ENCODE data around the gene NTM.
A peak's percentile ranks its signal among the peaks of the same experiment; 100 is the strongest.

The NTM gene

GRCh38 chr11:131866535-131867400 lies 496.4 kb downstream of the NTM start:
- no peak for DNase-seq (ENCODE audit: low spot score)

- peak; percentile 66 for DNase-seq (ENCODE audit: low spot score)
These were observed 497.2 kb downstream of the NTM start for GRCh38 chr11:131867457-131868257.

DNA sequence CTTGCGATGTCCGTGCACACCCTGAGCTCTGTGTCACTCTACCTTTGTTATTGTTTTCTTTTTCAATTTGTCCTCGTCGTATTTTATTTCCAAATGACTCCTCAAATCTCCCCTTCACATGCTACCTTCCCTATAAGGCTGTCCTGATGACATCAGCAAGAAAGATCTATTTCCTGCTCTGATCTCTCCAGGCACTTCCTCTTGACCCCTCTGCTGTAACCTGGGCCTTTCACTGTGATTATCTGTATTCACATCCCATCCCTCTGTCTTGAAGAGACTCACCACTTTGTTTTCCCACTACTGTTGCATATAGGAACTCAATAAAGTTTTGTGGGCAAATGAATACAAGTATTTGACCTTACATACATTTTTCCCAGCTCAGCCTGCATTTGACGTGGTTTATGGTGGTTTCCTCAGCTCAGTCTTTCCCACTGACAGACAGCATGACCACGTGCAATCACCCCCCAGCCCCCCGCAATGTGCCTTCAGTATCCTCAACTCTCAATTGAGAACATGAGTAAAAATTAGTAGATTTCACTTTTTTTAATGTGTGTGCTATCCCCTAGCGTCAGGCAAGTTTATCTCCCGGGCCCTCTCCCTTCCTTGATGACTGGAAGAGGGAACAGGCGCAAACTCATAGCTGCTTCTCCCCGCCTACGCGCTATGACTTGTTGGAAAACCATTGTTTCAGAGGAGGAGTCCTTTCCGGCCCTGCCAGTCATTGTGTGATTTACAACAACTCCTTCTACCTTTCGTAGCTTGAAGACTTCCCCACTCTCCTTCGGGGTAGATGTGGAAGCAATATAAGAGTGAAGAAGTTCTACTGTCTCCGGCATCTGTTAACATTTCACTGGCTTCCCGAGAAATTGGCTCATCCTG lies 498.5 kb downstream of the NTM start:
- DNase-seq (ENCODE audit: low spot score), result no peak

DNA sequence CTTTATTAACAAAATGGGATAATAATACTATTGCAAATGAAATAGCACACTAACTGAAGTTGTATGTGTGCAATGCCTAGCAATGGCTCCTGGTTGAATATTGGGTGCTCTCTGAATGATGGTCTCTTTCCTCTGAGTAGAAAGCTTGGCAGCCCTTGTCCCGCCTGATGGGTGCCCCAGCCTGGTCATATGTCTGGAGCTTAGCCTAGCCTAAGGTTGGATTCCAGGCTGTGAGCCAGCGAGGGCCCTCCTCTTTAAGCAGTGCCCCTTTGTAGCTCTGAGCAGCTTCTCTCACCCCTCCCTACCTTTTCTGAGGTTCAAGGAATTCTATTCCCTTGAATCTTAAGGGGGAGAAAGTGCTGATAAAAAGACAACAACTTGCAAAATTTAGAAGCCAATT lies 499.9 kb downstream of the NTM start:
- no peak for DNase-seq (ENCODE audit: low spot score)

DNA sequence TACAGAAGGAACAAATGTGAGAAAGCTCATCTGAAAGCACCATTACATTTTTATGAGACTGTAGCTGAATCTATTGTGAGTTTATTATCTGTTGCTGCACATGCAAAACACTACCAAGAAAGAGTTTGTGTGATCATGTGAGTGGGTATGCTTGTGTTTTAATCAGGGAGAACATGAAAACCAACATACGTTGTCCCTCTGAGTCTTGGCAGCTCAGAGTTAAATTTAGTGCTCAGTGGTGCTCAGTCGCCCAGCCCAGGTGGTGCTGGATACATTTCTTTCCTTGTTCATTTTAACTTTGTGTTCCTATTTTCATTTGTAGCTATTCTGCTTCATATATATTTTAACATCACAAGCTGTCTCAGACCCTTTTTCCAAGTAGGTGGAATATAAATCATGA lies 500.6 kb downstream of the NTM start:
- DNase-seq (ENCODE audit: low spot score), result no peak

GRCh38 chr11:131874070-131874469 lies 503.7 kb downstream of the NTM start:
- DNase-seq (ENCODE audit: low spot score), result no peak

GRCh38 chr11:131875611-131876010 lies 505.2 kb downstream of the NTM start:
- DNase-seq (ENCODE audit: low spot score), result no peak

GRCh38 chr11:131877246-131877942 lies 507.0 kb downstream of the NTM start:
- no peak for DNase-seq (ENCODE audit: low spot score)

GRCh38 chr11:131880316-131880715 lies 509.9 kb downstream of the NTM start:
- DNase-seq (ENCODE audit: low spot score), result no peak

DNA sequence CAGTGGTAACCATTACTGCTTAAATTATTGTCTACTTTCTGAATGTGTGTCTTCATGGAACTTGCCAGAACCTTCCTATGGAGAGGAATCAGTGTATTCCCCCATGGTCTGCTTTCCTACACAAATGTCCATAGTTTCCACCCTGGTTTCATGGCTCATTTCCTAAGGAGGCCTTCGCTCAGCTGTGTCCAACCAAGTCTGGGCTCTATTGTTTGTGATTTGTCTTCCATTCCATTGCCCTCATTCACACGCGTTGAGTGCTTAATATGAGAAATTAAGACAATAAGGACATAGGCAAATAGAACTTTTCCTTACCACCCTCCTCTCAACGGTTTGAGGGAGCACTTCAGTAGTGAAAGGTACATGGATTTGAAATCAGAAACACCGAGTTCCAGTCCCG lies 510.6 kb downstream of the NTM start:
- DNase-seq (ENCODE audit: low spot score), result no peak

GRCh38 chr11:131883332-131883731 lies 512.9 kb downstream of the NTM start:
- DNase-seq (ENCODE audit: low spot score), result no peak

- DNase-seq (ENCODE audit: low spot score), result no peak
These were observed 514.2 kb downstream of the NTM start for GRCh38 chr11:131884461-131885073.

GRCh38 chr11:131885431-131885830 lies 515.0 kb downstream of the NTM start:
- no peak for DNase-seq (ENCODE audit: low spot score)

GRCh38 chr11:131886201-131886600 lies 515.8 kb downstream of the NTM start:
- DNase-seq (ENCODE audit: low spot score), result no peak

DNA sequence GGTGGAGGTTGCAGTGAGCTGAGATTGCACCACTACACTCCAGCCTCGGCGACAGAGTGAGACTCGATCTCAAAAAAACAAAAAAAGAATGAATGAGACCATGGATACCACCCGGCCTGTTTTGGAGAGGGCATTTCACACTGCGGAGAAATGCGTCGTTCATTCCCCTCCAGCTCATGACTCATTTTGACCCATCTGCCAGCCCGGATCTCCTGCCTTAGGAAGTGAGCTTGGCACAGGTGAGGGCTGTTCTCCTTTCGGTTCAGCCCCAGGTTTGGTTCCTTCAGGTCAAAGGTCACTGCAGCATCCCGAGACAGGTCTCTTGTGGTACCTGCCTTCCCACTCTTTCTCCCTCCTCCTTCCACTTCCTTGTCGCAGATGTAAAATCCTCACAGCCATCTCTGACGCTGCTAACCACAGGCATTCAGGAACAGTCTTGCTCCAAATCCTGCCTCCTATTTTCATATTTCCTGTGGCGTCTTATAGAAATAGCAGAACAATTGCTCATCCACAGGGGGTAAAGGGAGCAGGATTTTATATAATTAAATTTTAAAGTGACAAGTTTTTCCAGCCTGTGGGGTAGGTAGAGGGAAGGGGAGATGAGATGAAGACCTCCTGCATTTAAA lies 517.9 kb downstream of the NTM start:
- no peak for DNase-seq (ENCODE audit: low spot score)

- no peak for DNase-seq (ENCODE audit: low spot score)
These were observed 518.7 kb downstream of the NTM start for GRCh38 chr11:131889146-131889577.

GRCh38 chr11:131889760-131890581 lies 519.6 kb downstream of the NTM start:
- DNase-seq (ENCODE audit: low spot score), result no peak

GRCh38 chr11:131893103-131893890 lies 522.9 kb downstream of the NTM start:
- DNase-seq (ENCODE audit: low spot score), result no peak

- no peak for DNase-seq (ENCODE audit: low spot score)
These were observed 523.6 kb downstream of the NTM start for GRCh38 chr11:131893988-131894387.
